GM13977 (cell line): Measurements from ENCODE around the gene GIMAP6.

ENCODE experiments used
- DNase-seq: peaks from one replicate; pipeline ENCODE4 v3.0.0; 2012; ENCODE audit warnings: low spot score
- in situ Hi-C: fragments of 300-500 bp; cut with MboI; formaldehyde crosslinking; loops from one replicate; pipeline ENCODE4 v1.12.0; 2022; ENCODE audit warnings: low sequenced_read_pairs, low pct_unique_long_range_greater_than_20kb, mixed read lengths, inconsistent platforms; ENCODE audit not compliant: unreplicated experiment
- TF ChIP-seq, protein P1 (sequence below): IDR thresholded peaks from 2 replicates; pipeline ENCODE4 v1.5.1; 2012; ENCODE audit warnings: mild to moderate bottlenecking, control low read depth; ENCODE audit not compliant: insufficient read depth; ENCODE audit errors: extremely low read depth, missing control alignments

Gene GIMAP6

DNA sequence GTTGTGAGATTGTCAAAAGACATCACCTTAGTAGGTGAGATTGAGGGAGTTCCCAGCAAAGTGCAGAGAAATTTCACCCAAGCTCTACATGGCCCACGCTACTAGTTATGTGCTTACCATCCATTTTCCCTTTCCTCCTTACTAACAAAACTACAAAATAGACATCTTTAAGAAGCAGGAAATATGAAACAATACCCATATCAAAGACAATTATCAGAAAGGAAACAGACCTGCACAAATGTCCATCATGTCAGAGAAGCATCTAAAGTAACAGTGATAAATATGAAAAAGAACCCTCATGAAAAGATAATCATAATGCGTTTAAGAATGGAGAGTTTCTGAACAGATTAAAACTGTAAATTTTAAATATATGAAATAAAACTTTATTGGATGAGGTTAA is 36.8 kb downstream of the GIMAP6 start:
- in situ Hi-C loops: no loop called here
- TF ChIP-seq, protein P1, sequence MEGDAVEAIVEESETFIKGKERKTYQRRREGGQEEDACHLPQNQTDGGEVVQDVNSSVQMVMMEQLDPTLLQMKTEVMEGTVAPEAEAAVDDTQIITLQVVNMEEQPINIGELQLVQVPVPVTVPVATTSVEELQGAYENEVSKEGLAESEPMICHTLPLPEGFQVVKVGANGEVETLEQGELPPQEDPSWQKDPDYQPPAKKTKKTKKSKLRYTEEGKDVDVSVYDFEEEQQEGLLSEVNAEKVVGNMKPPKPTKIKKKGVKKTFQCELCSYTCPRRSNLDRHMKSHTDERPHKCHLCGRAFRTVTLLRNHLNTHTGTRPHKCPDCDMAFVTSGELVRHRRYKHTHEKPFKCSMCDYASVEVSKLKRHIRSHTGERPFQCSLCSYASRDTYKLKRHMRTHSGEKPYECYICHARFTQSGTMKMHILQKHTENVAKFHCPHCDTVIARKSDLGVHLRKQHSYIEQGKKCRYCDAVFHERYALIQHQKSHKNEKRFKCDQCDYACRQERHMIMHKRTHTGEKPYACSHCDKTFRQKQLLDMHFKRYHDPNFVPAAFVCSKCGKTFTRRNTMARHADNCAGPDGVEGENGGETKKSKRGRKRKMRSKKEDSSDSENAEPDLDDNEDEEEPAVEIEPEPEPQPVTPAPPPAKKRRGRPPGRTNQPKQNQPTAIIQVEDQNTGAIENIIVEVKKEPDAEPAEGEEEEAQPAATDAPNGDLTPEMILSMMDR: no peak
- DNase-seq: no peak

DNA sequence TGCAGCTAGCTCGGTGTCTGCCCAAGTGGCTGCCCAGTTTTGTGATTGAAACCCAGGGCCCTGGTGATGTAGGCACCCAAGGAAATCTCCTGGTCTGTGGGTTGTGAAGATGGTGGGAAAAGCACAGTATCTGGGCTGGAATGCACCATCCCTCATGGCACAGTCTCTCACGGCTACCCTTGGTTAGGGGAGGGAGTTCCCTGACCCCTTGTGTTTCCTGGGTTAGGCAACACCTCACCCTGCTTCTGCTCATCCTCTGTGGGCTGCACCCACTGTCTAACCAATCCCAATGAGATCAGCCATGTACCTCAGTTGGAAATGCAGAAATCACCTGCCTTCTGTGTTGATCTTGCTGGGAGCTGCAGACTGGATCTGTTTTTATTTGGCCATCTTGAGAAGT is 37.4 kb downstream of the GIMAP6 start:
- no peak for DNase-seq
- in situ Hi-C loops: no loop called here
- TF ChIP-seq, protein P1: no peak

DNA sequence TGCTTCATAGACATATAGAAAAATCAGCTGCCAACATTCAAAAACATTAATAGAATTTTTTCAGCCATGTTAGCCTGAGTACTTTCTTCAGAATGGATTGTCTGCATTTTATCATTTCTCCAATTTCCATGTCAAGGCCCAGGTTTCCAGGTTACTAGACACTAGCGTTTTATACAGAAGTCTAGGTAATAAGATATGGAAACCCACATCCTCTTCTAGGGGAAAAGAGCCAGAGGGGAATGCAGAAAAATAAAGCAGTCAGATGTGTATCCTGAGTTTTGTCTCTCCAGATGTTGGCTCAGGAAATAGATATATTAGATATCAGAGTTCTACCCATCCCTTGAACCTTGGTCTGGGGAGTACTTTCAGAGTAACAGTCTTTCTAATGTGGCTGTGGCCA is 44.6 kb downstream of the GIMAP6 start:
- in situ Hi-C loops: no loop called here
- TF ChIP-seq, protein P1: no peak
- no peak for DNase-seq

DNA sequence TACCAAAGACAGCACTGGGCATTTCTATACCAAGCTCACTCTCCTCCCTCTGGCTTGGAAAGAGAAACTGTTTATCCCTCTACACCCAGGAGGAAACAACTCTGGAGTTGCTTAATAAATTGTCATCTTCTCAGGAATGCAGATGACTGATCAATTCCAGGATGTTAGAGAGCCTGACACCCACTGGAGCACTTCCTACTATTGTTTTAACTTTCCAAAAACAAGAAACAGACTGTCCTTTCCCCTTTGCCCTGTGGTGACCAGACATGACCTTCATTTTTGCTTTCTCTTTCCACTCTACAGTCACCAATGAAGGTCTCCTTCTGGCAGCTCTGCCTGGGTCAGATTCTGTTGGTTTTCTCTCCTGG is 45.4 kb downstream of the GIMAP6 start:
- TF ChIP-seq, protein P1: no peak
- in situ Hi-C loops: no loop called here
- no peak for DNase-seq

DNA sequence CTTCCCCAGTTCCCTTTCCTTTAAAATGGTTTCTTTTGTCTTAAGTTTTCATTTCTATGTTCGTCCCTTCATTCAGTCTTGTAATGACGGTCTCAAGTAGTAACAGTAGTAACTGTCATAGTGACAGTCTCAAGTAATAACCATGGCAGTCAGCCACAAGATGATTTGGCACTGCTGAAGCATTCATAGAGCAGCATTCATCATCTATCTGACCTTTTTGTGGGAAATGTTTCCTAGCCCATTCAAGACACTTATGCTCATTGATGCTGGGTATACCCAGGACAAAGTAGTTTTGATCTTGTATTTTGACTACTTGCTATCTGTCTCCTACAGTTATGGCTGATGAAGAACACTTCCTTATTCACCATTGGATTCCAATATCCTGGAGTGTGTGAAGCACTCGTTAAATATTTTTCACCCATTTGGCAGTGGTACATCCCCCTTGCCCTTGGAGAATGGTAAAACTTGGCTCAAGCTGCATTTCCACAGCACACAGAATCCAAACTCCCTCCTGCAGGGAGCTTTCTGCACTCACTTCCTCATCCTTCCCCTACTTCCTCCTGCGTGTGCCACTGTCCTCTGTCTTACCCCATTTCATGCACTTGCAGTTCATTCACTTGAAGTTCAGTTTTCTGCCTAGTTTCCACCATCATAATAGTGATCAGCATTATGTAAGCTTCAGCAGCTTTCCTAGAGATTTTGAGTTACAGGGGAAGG is 46.0 kb downstream of the GIMAP6 start:
- in situ Hi-C loops: no loop called here

DNA sequence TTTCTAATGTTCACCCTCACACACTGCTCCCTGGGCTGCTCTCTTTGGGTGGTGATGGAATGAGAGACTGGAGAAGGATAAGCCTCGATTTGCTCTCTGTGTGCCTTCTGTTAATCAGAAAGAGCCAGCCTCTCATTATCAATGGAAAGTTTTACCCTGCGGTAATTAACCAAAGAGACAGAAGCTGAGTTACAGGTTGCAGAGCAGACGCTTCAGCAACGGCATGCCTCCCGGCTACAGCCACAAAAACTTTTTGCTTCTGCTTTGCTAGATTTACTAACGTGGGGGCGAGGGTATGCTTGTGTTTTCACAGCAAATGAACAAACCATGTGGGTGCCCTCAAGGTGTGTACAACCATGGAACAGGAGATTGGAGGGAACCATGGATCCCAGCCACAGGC is 47.0 kb downstream of the GIMAP6 start:
- TF ChIP-seq, protein P1: no peak
- DNase-seq: no peak
- in situ Hi-C loops: no loop called here

More for the DNA sequence above, 46.0 kb downstream of the GIMAP6 start:
- no peak for DNase-seq
- TF ChIP-seq, protein P1: no peak
